Measurements from ENCODE around the gene MACC1.
A peak's percentile ranks its signal among the peaks of the same experiment; 100 is the strongest.

MACC1 gene

GRCh38 chr7:20217193-20217948 is at the start of gene MACC1:
TSS of gene MACC1 (minus strand) at chr7:20217384. CDS start at chr7:20161862, 55,522 bp downstream.
- peak; percentile 9 for DNase-seq

- DNase-seq: no peak
Observed at GRCh38 chr7:20264623-20265022, 47.4 kb upstream of the MACC1 start.

GRCh38 chr7:20260223-20260622 is 43.0 kb upstream of the MACC1 start:
- no peak for DNase-seq

GRCh38 chr7:20257212-20257611 is 40.0 kb upstream of the MACC1 start:
- DNase-seq: no peak

GRCh38 chr7:20249920-20250319 is 32.7 kb upstream of the MACC1 start:
- DNase-seq: no peak

GRCh38 chr7:20249376-20249775 is 32.2 kb upstream of the MACC1 start:
- no peak for DNase-seq

GRCh38 chr7:20246236-20246635 is 29.1 kb upstream of the MACC1 start:
- no peak for DNase-seq

- DNase-seq: no peak
Observed at GRCh38 chr7:20244334-20245120, 27.3 kb upstream of the MACC1 start.

- DNase-seq: no peak
Observed at GRCh38 chr7:20241911-20242261, 24.7 kb upstream of the MACC1 start.

- no peak for DNase-seq
Observed at GRCh38 chr7:20241194-20241910, 24.2 kb upstream of the MACC1 start.

- DNase-seq: no peak
Observed at GRCh38 chr7:20240080-20240926, 23.1 kb upstream of the MACC1 start.

- DNase-seq: peak; percentile 21
Observed at GRCh38 chr7:20238754-20239324, 21.7 kb upstream of the MACC1 start.

- no peak for DNase-seq
Observed at GRCh38 chr7:20238194-20238753, 21.1 kb upstream of the MACC1 start.

GRCh38 chr7:20237464-20238193 is 20.4 kb upstream of the MACC1 start:
- DNase-seq: no peak

- DNase-seq: no peak
Observed at GRCh38 chr7:20236790-20237189, 19.6 kb upstream of the MACC1 start.

GRCh38 chr7:20236043-20236442 is 18.9 kb upstream of the MACC1 start:
- DNase-seq: no peak

- DNase-seq: no peak
Observed at GRCh38 chr7:20235288-20235687, 18.1 kb upstream of the MACC1 start.

GRCh38 chr7:20233362-20233761 is 16.2 kb upstream of the MACC1 start:
- DNase-seq: no peak

- no peak for DNase-seq
Observed at GRCh38 chr7:20232848-20233247, 15.7 kb upstream of the MACC1 start.

- no peak for DNase-seq
Observed at GRCh38 chr7:20229646-20230500, 12.7 kb upstream of the MACC1 start.
